Erythroblast (primary cell): Measurements from ENCODE around the gene LDLRAD4.

ENCODE experiments used
- DNase-seq, 2 experiments: peaks; one replicate each; lab custom pipeline; 2025; lab: John Stamatoyannopoulos, UW
- GATA1 ChIP-seq: IDR thresholded peaks from 2 replicates; pipeline ENCODE4 v1.6.1; 2011; ENCODE audit warnings: low read depth, mild to moderate bottlenecking, control low read depth, low read length, moderate library complexity
- POLR2A ChIP-seq: IDR thresholded peaks from 2 replicates; pipeline ENCODE4 v1.6.1; 2011; ENCODE audit warnings: mild to moderate bottlenecking, low read length

LDLRAD4 gene

DNA sequence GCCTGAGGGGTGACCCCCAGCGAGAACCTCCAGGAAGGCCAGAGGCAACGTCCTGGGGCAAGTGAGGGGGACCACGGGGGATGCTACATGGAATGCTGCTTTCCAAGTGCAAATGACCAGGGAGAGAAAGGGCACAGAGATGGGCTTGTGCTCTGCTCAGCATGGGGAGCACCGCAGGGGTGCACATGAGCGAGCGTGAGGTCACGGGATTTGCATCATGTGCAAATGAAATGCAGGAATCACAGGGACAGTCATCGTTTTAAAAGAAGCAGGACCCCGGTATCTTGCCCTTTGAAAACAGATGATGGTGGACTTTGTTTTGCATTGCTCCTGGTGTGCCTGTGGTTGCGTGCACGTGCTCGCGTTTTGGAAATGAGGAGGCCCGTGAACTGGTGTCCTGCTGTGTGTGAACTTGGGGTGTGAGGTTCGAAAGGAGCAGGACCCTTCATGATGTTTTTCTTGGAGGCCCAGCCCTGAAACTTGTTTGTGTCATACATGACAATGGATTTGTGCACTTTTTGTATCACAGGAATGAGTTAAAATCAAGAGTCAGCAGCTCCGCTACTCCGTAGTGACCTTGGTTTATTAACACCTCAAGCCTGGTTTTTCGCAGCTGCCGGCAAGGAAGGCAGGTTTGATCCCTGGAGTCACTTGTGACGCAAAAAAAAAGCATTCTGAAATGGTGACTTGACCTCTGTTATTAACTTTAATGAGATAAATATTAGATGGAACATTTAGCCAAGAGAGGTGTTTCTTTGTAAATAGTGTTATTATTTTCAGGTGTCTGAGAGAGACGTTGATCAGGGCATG is 234.5 kb downstream of the LDLRAD4 start:
- DNase-seq = no peak
- TF ChIP-seq GATA1 (no peak), POLR2A (no peak)

DNA sequence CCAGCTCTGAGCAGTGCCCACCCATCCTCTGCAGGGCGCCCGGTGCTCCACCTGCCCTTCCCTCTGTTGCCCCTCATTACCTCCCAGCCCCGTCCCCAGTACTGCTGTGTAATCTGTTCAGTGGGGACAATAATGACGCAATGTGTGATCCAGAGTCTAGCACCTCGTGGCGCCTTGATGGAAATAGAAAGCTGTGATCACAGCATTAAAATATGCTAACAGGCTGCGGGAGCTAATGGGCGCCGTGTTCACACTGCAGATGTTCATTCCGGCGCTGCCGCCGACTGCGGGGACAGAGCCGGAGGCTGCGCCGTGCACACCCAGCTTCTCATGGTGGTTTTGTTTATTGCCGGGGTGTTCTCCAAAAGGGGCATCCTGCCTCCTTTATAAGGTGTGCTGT is 235.2 kb downstream of the LDLRAD4 start:
- DNase-seq = no peak
- TF ChIP-seq GATA1 (no peak), POLR2A (no peak)

DNA sequence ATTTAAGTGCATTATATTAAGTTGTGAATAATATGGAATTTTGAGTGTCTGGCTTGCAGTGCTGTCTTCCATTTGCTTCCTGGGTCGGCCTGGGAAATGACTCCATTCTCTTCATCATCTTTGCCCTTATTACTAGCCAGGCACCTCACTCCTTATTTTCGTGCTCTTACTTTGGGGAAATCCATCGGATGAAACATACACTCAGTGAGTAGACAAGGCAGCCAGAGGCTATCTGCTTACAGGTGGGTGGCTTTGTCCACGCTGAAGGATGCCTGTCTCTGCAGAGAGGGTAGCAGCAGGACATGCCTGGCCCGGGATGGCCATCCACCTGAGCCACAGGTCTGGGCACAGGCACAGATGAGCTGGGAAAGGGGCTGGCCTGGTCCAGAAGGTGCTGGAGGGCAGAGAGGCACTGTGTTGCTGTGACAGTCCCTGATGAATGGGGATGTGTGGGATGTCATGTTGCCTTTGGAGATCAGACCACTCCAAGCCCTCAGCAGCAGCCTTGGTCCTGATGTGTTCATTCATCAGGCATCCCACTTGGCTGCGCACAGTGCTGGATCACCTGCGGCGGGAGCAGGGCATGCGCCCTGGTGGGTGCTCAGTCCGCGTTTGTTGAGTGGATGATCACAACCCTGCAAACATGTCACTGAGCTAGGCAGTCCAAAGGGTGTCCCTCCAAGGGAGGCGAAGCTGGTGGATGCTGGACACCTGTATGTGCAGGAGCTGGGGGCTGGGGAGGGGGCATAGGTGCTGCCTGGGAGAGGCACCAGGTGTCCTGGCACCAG is 236.0 kb downstream of the LDLRAD4 start:
- DNase-seq = no peak
- no peak for TF ChIP-seq GATA1
- TF ChIP-seq POLR2A = no peak

DNA sequence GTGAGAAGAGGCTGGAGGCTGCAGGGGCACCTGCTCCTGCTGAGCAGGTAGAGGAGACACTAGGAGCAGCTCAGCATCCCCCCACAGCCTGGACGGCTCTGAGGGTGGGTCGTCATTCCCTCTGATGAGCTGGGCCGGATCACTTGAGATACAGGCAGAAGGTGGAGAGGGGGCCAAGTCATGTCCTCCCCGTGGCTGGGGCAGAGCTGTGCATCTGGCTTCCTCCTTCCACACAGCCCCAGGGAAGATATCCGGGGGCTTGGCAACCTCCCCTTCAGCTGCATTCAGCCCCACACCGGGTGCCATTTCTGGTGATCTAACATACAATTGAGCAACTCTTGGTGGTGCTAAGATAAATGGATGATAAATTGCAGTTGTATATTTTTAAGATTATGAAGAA is 236.9 kb downstream of the LDLRAD4 start:
- no peak for DNase-seq

DNA sequence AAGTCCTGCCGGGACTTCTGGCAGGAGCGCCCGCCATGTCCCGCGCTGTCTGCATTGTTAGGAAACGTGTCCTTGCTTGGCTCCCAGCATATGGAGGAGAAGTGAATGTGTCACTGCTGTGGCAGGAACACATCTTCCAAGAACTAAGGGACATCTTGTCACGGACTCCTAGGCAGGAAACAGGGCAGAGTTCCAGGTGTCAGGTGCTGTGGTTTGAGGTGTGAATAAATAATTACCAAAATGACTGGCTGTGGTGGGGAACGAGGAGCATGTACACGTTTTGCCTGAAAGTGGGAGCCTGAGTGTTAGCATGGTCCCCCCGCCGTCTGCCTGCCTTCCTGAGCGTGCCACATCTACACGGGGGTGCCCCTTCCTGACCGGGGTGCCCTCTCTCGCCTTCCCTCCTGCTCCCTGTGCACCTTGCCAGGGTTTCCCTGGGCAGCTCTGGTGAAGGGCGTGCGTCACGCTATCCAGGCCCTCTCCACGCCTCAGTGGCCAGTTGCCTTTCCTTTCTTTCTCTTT is 237.5 kb downstream of the LDLRAD4 start:
- TF ChIP-seq GATA1 (no peak), POLR2A (no peak)
- DNase-seq = no peak

More for the DNA sequence above, 236.9 kb downstream of the LDLRAD4 start:
- TF ChIP-seq GATA1 = no peak
- no peak for TF ChIP-seq POLR2A

DNA sequence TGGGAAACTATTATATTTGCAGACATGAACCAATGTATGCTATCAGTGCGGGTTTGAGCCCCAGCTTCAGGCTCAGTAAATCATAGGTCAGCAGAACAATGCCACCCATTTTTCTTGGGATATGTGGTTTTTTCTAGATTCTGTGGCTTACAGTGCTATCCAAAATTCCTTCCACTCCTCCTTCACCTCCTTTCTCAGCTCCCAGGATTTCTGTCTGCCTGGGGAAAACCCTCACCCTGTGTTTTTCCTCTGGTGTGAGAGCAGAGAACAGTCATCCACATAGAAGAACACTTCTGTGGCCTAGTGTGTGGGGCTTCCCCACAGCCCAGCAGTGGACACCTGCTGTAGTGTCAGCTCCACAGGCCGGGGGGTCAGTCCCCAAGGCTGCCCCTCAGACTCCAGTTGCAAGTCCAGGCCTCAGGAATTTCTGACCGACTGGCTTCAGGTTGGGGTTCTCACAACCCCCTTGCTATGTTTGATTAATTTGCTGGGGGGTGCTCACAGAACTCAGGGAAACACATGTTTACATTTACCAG is 238.2 kb downstream of the LDLRAD4 start:
- DNase-seq = no peak
- TF ChIP-seq GATA1 (no peak), POLR2A (no peak)

DNA sequence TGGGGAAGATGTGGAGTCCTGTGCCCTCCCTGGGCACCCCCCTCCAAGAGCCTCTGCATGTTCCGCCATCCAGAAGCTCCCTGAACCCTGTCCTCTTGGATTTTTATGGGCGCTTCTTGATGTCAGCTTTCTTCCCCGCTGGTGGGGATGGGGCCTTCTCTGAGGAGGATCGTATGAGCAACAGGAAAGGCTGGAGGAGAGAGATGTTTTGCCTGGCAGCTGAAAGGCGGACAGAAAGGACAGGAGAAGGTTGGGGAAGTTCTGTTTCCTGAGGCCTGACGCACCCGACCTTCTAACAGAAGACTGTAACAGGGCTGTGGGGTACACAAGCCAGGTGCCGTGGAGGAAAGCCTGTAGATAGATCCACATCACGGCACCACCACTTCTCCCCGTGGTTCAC is 238.8 kb downstream of the LDLRAD4 start:
- DNase-seq = no peak

DNA sequence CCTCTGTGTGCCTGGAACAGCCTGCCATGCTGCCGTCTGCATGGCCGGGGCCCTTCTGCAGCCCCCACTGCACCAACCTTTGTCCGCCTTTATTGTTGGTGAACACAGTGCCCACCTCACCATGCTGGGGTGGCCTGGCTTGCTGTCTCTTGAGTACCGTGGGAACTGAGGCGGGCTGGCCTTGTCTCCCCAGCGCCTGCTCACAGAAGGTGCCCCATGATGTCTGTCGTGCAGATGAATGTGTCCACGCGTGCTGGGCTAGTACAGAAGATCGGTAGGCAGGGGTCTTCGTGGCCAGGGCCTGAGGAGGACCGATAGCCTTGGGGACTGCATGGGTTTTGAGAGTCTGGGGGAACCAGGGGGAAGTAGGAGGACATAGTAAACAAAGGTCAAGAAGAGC is 242.4 kb downstream of the LDLRAD4 start:
- no peak for DNase-seq
- no peak for TF ChIP-seq GATA1

More for the DNA sequence above, 238.8 kb downstream of the LDLRAD4 start:
- TF ChIP-seq POLR2A (no peak), GATA1 (no peak)

DNA sequence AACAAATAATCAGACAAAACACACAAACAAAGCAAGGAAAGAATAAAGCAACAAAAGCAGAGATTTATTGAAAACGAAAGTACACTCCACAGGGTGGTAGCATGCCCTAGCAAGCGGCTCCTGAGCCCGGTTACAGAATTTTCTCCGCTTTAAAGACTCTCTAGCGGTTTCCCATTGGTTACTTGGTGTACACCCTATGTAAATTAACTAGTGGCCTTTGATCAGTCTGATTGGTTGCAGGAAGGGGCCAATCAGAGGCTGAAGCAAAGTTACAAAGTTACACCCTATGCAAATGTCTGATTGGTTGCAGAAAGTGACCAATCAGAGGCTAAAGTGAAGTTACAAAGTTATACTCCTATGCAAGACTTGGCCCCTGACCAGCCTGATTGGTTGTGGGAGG is 242.9 kb downstream of the LDLRAD4 start:
- DNase-seq = no peak
- TF ChIP-seq GATA1 = no peak
- TF ChIP-seq POLR2A = no peak

DNA sequence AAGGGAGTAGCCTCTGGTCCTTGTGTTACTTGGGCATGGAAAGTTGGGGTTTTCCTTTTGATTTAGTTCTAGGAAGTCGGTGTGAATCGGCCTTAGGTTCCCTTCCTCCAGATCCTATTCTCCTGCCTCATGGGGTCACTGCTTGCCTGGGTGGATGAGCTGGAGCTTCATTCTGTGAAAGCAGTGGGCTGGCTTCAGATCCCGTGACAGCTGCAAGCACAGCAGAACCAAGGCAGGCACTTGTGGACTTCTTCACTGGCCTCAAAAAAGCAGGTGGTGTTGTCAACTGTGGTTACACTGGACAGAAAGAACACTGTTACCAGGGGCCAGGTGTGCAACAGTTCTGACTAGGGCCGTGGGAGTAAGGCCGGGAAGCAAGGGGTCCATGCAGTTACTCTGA is 243.4 kb downstream of the LDLRAD4 start:
- DNase-seq = no peak
- TF ChIP-seq POLR2A (no peak), GATA1 (no peak)

DNA sequence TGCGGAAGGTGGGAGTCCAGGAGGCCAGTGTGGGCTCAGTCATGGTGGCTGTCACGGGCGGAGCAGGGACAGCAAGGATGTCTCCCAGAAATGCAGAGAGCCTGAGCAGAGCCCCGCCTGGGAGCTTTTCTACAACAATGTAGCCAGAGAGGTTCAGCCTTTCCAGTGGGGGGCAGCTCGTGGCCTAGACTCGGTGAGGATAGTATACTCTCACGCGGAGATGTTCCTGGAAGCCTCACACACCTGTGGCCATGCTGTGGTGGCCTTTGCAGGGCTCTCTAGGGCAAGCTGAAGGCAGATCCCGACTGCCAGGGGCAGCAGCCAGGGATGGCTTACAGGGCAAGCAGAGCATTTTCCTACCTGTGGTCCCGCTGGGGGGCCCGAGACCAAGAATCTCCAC is 244.1 kb downstream of the LDLRAD4 start:
- no peak for DNase-seq
- TF ChIP-seq GATA1 = no peak
- TF ChIP-seq POLR2A = no peak

DNA sequence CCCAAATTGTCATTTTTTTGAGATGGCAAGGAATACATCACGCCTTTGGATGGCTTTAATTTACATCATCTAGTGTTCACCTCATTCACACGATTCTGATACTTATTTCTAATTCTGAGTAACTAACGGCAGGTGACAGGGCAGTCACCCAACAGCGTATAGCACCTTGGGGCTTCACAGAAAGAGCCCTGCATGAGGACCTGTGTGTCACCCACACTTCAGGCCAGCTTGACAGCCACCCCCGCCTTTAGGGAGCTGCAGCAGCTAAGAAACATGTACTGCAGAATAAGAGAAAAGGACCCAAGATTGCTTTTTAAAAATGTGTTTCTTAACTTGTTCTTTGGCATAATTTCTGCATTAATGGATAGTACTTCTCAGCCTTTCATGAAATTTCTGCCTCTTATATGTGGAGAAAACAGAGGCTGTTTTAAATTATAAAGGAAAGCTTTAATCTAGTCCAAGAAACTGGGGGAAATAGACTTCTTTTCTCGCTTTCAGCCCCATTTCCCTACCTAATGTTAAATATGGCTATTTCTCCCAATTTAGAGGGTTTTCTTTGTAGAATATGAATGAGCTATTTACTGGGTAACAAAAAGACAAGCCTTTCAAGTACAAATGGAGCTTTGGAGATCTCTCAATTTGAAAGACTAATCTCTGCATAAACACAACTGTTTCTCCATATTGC is 245.1 kb downstream of the LDLRAD4 start:
- DNase-seq = no peak
- TF ChIP-seq GATA1 (no peak), POLR2A (no peak)

DNA sequence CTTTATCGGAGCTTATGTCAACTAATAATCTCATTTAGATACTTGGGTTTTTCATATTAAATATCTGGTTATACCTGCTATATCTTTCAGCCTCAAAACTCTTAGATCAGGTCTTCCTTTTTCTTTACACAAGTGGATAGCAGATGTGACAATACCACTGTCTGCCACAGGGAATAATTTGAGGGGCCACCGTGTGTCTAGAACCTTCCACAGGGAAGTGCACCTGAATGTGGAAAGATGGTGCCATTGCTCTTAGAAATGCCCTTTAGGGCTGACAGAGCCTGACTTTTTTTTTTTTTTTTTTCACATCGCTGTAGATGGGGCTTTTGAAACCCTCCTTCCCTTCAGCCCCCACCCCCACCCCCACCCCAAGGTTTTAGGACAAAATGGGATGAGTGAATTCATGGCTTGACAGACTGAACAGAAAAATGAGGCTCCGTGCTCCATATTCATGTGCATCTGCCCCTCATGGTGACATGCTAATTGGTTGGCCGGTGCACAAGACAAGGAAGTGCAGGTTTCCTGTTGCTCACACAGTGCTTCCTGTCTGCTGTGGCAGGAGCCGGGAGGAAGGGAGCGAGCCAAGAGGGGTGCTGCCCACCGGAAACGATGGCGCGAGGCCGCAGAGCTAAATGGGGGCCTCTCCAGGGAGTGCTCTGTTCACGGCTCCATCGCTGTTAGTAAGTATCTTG is 246.0 kb downstream of the LDLRAD4 start:
- no peak for DNase-seq

More for the DNA sequence above, 246.0 kb downstream of the LDLRAD4 start:
- TF ChIP-seq POLR2A (no peak), GATA1 (no peak)
